ENCODE measurements around the gene IRF6.
A peak's percentile ranks its signal among the peaks of the same experiment; 100 is the strongest.

The IRF6 gene

GRCh38 chr1:209805875-209806760, at the start of gene IRF6:
Gene IRF6 (minus strand): TSS chr1:209806142. CDS start chr1:209801413, 4,729 bp downstream.
- peak; percentile 29 to 51 for DNase-seq (ENCODE audit: low read depth in 2 of 2)

- no peak for DNase-seq (ENCODE audit: low read depth in 2 of 2)
These were observed 49.7 kb upstream of the IRF6 start for GRCh38 chr1:209855623-209856022.

- DNase-seq (ENCODE audit: low read depth in 2 of 2), result no peak
These were observed 49.1 kb upstream of the IRF6 start for GRCh38 chr1:209855006-209855405.

GRCh38 chr1:209854196-209854595, 48.3 kb upstream of the IRF6 start:
- no peak for DNase-seq (ENCODE audit: low read depth in 2 of 2)

GRCh38 chr1:209853676-209854075, 47.7 kb upstream of the IRF6 start:
- no peak for DNase-seq (ENCODE audit: low read depth in 2 of 2)

- no peak for DNase-seq (ENCODE audit: low read depth in 2 of 2)
These were observed 44.5 kb upstream of the IRF6 start for GRCh38 chr1:209850342-209850979.

- DNase-seq (ENCODE audit: low read depth in 2 of 2), result no peak
These were observed 43.4 kb upstream of the IRF6 start for GRCh38 chr1:209849388-209849787.

GRCh38 chr1:209845408-209845725, 39.4 kb upstream of the IRF6 start:
- no peak for DNase-seq (ENCODE audit: low read depth in 2 of 2)

GRCh38 chr1:209844695-209845407, 38.9 kb upstream of the IRF6 start:
- DNase-seq (ENCODE audit: low read depth in 2 of 2), result no peak

GRCh38 chr1:209840611-209841010, 34.7 kb upstream of the IRF6 start:
- no peak for DNase-seq (ENCODE audit: low read depth in 2 of 2)

GRCh38 chr1:209839875-209840546, 34.1 kb upstream of the IRF6 start:
- DNase-seq (ENCODE audit: low read depth in 2 of 2), result no peak

GRCh38 chr1:209838537-209838936, 32.6 kb upstream of the IRF6 start:
- DNase-seq (ENCODE audit: low read depth in 2 of 2), result no peak

- no peak for DNase-seq (ENCODE audit: low read depth in 2 of 2)
These were observed 31.7 kb upstream of the IRF6 start for GRCh38 chr1:209837671-209838070.

GRCh38 chr1:209835782-209836298, 29.9 kb upstream of the IRF6 start:
- no peak for DNase-seq (ENCODE audit: low read depth in 2 of 2)

- DNase-seq (ENCODE audit: low read depth in 2 of 2), result no peak
These were observed 25.7 kb upstream of the IRF6 start for GRCh38 chr1:209831615-209832014.

GRCh38 chr1:209830722-209831121, 24.8 kb upstream of the IRF6 start:
- DNase-seq (ENCODE audit: low read depth in 2 of 2), result no peak

- no peak for DNase-seq (ENCODE audit: low read depth in 2 of 2)
These were observed 23.8 kb upstream of the IRF6 start for GRCh38 chr1:209829716-209830115.

GRCh38 chr1:209827384-209828262, 21.7 kb upstream of the IRF6 start, which contains the start of gene UTP25:
Gene UTP25 (plus strand): TSS chr1:209827972. CDS start chr1:209828064, 92 bp downstream.
- DNase-seq (ENCODE audit: low read depth in 2 of 2), result peak; percentile 82 to 90

- no peak for DNase-seq (ENCODE audit: low read depth in 2 of 2)
These were observed 19.9 kb upstream of the IRF6 start for GRCh38 chr1:209825591-209826434.

Data from stimulated activated CD8-positive, alpha-beta memory T cell treated with anti-CD3 and anti-CD28 coated beads, Interleukin-15, amount 100 ng/mL, for 4 hours (primary cell).